Thyroid gland (tissue), 4 donors: ENCODE measurements around the gene CCR9.

ENCODE experiments used
- CTCF ChIP-seq, 6 experiments: fragments of 200-600 bp in 3 of 6; fragments of 450-650 bp in 3 of 6; sonication (generic) in 3 of 6; IDR thresholded peaks; one replicate each; pipeline ENCODE4 v1.5.1; 2016 to 2019; ENCODE audit warnings: antibody characterized with exemption in 6 of 6, mild to moderate bottlenecking in 2 of 6, inconsistent platforms in 1 of 6, moderate library complexity in 1 of 6
- POLR2A ChIP-seq, 2 donors: fragments of 450-650 bp; IDR thresholded peaks; one replicate each; pipeline ENCODE4 v1.6.1; 2017; ENCODE audit warnings: antibody characterized with exemption in 2 of 2, mild to moderate bottlenecking in 2 of 2, moderate library complexity in 1 of 2

GRCh38 chr3:45933591-45933990 is 47.2 kb downstream of the CCR9 start:
- no peak for TF ChIP-seq CTCF (IDR thresholded peaks at IDR 0.05)
- no peak for TF ChIP-seq POLR2A (IDR thresholded peaks at IDR 0.05)
